ENCODE data around the gene NXNL1.
A peak's percentile ranks its signal among the peaks of the same experiment; 100 is the strongest.

The NXNL1 gene

GRCh38 chr19:17471410-17472125 is 10.8 kb upstream of the NXNL1 start:
- ChIA-PET CTCF (interaction anchor here (0.6 to 5.5 kb wide), 5 partner anchors 11 to 367 kb away, joined by 3 to 31 read pairs (median 4); no protein-coding TSS in a partner anchor), POLR2A (interaction anchor here (0.6 to 1.4 kb wide), 2 partner anchors 134 to 460 kb away, joined by 3 to 4 read pairs; no protein-coding TSS in a partner anchor)
- Histone ChIP-seq H3K4me3 (ENCODE audit: low read depth, low read length) (no peak overlapping the region), H3K36me3 (ENCODE audit: control insufficient read depth in 2 of 2, insufficient read depth in 1 of 2, low read length in 2 of 2) (no peaks in the 10 kb centered on the region), H3K9me3 (ENCODE audit: control insufficient read depth, insufficient read depth, low read depth, low read length) (no peaks in the 10 kb centered on the region), H3K4me1 (ENCODE audit: control insufficient read depth, insufficient read depth, low read length) (0 out of 2 replicates have a peak, but pooled peaks cover 6% of the 10 kb centered on the region), H3K27ac (ENCODE audit: extremely low read depth, low read depth, low read length) (no peak overlapping the region)
- no peak for TF ChIP-seq ZNF692 (tag by site-specific recombination; IDR thresholded peaks at IDR 0.05)
- no peak for TF ChIP-seq SP2 (tag by site-specific recombination; IDR thresholded peaks at IDR 0.05)
- peak; percentile 67 for TF ChIP-seq GLIS1 (tag by site-specific recombination; IDR thresholded peaks at IDR 0.05)
- no peak for TF ChIP-seq ZBTB17 (tag by site-specific recombination; IDR thresholded peaks at IDR 0.05)
- no peak for TF ChIP-seq ZNF248 (tag by site-specific recombination; IDR thresholded peaks at IDR 0.05)
- peak; percentile 1; the same call in 1 of the 2 replicates for TF ChIP-seq ZNF335 (tag by site-specific recombination; conservative IDR thresholded peaks at IDR 0.05)
- no peak for TF ChIP-seq SP3 (tag by site-specific recombination; IDR thresholded peaks at IDR 0.05)
- TF ChIP-seq ZNF555 (tag by site-specific recombination; conservative IDR thresholded peaks at IDR 0.05), result no peak
- no peak for TF ChIP-seq ZNF140 (tag by site-specific recombination; IDR thresholded peaks at IDR 0.05)
- no peak for TF ChIP-seq ZIC2 (tag by site-specific recombination; IDR thresholded peaks at IDR 0.05)
- no peak for TF ChIP-seq ZNF660 (tag by site-specific recombination; IDR thresholded peaks at IDR 0.05)
- no peak for TF ChIP-seq ZNF266 (tag by site-specific recombination; IDR thresholded peaks at IDR 0.05; ENCODE audit: low read depth)

DNA sequence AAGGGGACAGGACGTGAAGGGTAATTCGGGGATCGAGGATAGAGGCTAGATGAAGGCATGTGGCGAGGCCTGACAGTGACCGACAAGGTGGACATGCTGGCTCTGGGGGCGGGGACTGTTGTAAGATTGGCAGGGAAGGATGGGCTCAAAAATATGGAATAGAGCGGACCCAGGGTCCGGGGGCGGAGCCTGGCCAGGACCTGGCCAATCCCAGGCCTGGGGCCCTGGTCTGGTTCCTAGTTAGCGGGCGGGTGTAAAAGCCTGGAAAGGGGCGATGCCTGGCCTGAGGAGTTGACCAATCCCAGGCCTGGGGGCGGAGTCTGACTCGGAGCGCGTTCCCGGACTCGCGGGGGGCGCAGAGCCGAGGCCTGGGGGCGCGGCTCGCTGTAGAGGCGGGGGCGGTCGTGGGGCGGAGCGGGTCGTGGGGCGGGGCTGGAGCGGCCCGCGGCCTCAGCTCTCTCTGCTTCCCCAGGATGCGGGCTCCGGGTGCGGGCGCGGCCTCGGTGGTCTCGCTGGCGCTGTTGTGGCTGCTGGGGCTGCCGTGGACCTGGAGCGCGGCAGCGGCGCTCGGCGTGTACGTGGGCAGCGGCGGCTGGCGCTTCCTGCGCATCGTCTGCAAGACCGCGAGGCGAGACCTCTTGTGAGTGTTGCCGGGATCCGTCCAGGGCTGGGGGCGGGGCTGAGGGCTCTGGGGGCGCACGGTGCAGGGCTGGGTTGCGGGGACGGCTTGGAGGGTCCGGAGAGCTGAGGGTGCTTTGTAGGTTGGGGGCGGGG is 9.5 kb upstream of the NXNL1 start, which contains the start of gene SLC27A1:
Gene SLC27A1 (plus strand): TSS at position 457 of the 774 bp plus-strand sequence. CDS start 17 bp downstream, at position 474.
- Histone ChIP-seq H3K4me3 (ENCODE audit: low read depth, low read length) (peak within 1 kb of the TSS; percentile 58), H3K36me3 (ENCODE audit: control insufficient read depth in 2 of 2, insufficient read depth in 1 of 2, low read length in 2 of 2) (no peaks in the 10 kb centered on the region), H3K9me3 (ENCODE audit: control insufficient read depth, insufficient read depth, low read depth, low read length) (no peaks in the 10 kb centered on the region), H3K27ac (ENCODE audit: extremely low read depth, low read depth, low read length) (no peak within 1 kb of the TSS), H3K4me1 (ENCODE audit: control insufficient read depth, insufficient read depth, low read length) (peaks cover 6% of the 10 kb centered on the region; the same call in 1 of the 2 replicates)
- POLR2A ChIA-PET, result interaction anchor here (0.5 to 1.4 kb wide), 4 partner anchors 51 to 1166 kb away, joined by 3 to 5 read pairs (median 4); no protein-coding TSS in a partner anchor
- CTCF ChIA-PET, result interaction anchor here (0.6 to 5.5 kb wide), 2 partner anchors 26 to 76 kb away, joined by 3 to 31 read pairs; no protein-coding TSS in a partner anchor
- TF ChIP-seq ZSCAN30 (tag by site-specific recombination; IDR thresholded peaks at IDR 0.05) (peak; percentile 51; the same call in 1 of the 2 replicates), ZBTB26 (tag by site-specific recombination; optimal IDR thresholded peaks at IDR 0.05) (peak; percentile 85), EGR2 (tag by site-specific recombination; IDR thresholded peaks at IDR 0.05; ENCODE audit: low read depth) (peak; percentile 31; the same call in 1 of the 2 replicates), ZNF600 (tag by site-specific recombination; IDR thresholded peaks at IDR 0.05) (peak; percentile 96), PRDM10 (tag by site-specific recombination; IDR thresholded peaks at IDR 0.05) (peak; percentile 70), CTCF (tag by site-specific recombination; IDR thresholded peaks at IDR 0.05) (peak; percentile 27; the same call in 1 of the 2 replicates), PBX3 (CRISPR knock-in tag; IDR thresholded peaks at IDR 0.05) (no peak), ZNF23 (tag by site-specific recombination; IDR thresholded peaks at IDR 0.05; ENCODE audit: borderline replicate concordance) (no peak), SP2 (tag by site-specific recombination; IDR thresholded peaks at IDR 0.05) (peak; percentile 90), GLIS2 (tag by site-specific recombination; IDR thresholded peaks at IDR 0.05) (peak; percentile 59; the same call in 1 of the 2 replicates), ZNF658 (tag by site-specific recombination; IDR thresholded peaks at IDR 0.05) (no peak)

Data from HEK293 (cell line).